Measurements from ENCODE around the gene DCUN1D2.

DNA sequence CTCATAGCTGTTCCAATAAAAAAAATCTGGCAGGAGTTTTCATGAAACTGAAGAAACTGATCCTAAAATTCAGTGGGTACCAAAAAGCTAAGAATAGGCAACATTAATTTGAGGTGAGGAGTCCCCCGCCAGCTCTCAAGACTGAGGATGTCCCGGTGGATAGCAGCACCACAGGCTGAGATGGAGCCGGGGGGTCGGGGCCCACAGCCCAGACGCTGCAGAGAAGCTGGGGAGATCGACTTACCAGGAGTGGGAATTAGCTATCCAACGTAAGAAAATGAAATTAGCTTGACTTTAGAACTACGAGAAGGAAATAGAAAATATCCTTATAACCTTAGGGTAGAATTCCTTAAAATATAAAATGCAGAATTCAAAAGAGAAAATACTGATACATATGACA lies 23.2 kb upstream of the DCUN1D2 start:
- no peak for TF ChIP-seq POLR2A (IDR thresholded peaks at IDR 0.05)
- TF ChIP-seq, protein P1, sequence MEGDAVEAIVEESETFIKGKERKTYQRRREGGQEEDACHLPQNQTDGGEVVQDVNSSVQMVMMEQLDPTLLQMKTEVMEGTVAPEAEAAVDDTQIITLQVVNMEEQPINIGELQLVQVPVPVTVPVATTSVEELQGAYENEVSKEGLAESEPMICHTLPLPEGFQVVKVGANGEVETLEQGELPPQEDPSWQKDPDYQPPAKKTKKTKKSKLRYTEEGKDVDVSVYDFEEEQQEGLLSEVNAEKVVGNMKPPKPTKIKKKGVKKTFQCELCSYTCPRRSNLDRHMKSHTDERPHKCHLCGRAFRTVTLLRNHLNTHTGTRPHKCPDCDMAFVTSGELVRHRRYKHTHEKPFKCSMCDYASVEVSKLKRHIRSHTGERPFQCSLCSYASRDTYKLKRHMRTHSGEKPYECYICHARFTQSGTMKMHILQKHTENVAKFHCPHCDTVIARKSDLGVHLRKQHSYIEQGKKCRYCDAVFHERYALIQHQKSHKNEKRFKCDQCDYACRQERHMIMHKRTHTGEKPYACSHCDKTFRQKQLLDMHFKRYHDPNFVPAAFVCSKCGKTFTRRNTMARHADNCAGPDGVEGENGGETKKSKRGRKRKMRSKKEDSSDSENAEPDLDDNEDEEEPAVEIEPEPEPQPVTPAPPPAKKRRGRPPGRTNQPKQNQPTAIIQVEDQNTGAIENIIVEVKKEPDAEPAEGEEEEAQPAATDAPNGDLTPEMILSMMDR (IDR thresholded peaks at IDR 0.05 in 4 of 5, conservative IDR thresholded peaks at IDR 0.05 in 1 of 5): no peak
